Stomach smooth muscle (tissue), 2 donors: ENCODE measurements around the gene UBXN6.

ENCODE experiments used
- H3K27ac ChIP-seq: one replicate; pipeline ENCODE4 v1.7.0; 2013; ENCODE audit warnings: mild to moderate bottlenecking, low read length, inconsistent platforms
- H3K27me3 ChIP-seq, 2 donors: one replicate each; pipeline ENCODE4 v1.7.0; 2013; ENCODE audit warnings: low read length in 2 of 2; ENCODE audit not compliant: insufficient read depth in 2 of 2, control insufficient read depth in 1 of 2
- H3K36me3 ChIP-seq, 2 donors: one replicate each; pipeline ENCODE4 v1.7.0; 2013; ENCODE audit warnings: low read length in 2 of 2; ENCODE audit not compliant: control insufficient read depth in 2 of 2, insufficient read depth in 2 of 2
- H3K4me1 ChIP-seq: one replicate; pipeline ENCODE4 v1.7.0; 2013; ENCODE audit warnings: low read length; ENCODE audit not compliant: control insufficient read depth, insufficient read depth
- H3K4me3 ChIP-seq, 2 donors: one replicate each; pipeline ENCODE4 v1.7.0; 2013; ENCODE audit warnings: low read length in 2 of 2
- H3K9ac ChIP-seq, 2 donors: one replicate each; pipeline ENCODE4 v1.7.0; 2013; ENCODE audit warnings: low read length in 2 of 2, mild to moderate bottlenecking in 1 of 2
- H3K9me3 ChIP-seq, 2 donors: one replicate each; pipeline ENCODE4 v1.7.0; 2013; ENCODE audit warnings: low read length in 2 of 2; ENCODE audit not compliant: control insufficient read depth in 2 of 2
- donor health status: healthy.
- donor health status: Pancreatic carcinoma.

UBXN6 gene

GRCh38 chr19:4473763-4474513 lies 16.3 kb upstream of the UBXN6 start:
- Histone ChIP-seq H3K27me3 (no peaks in the 10 kb centered on the region), H3K4me3 (peak overlapping the region; percentile 4 to 54), H3K9ac (peak overlapping the region in 1 of 2 donors; percentile 53), H3K27ac (no peak overlapping the region), H3K9me3 (no peaks in the 10 kb centered on the region), H3K36me3 (peaks cover 14% of the 10 kb centered on the region in 2 donors), H3K4me1 (peaks cover 30% of the 10 kb centered on the region)

DNA sequence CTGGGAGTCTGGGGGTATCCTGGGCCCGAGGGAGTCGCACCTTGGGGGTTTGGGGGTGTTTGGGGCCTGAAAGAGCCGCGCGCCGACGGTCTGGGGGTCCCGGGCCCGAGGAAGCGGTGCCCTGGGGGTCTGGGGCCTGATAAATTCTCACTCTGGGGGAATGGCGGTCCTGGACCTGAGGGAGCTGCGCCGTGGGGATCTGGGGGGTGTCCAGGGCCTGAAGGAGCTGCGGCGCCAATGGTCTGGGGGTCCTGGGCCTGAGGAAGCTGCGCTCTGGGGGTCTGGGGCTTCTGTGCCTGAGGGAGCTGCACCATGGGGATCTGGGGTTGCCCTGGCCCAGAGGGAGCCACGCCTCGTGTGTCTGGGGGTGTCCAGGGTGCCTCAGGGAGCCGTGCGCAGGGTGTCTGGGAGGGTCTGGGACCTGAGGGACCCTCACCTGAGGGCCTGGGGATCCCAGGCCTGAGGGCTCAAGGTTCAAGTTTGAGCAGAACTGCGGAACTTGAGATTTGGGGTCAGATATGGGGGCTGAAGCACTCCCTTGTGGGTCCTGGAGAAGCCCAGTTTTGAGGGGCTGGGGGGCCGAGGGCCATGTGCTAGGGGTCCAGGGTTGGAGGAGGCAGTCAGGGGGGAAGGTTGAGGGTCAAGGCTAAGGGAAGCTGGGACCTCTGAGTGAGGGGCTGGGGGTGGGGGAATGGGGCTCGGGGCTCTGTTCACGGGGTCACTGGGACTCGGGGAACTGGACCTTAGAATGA lies 15.6 kb upstream of the UBXN6 start:
- no peak overlapping the region for H3K27ac ChIP-seq
- H3K36me3 ChIP-seq: peaks cover 12 to 14% of the 10 kb centered on the region in 2 donors
- peak overlapping the region; percentile 68 to 78 for H3K9ac ChIP-seq
- H3K9me3 ChIP-seq: no peaks in the 10 kb centered on the region
- peaks cover 30% of the 10 kb centered on the region for H3K4me1 ChIP-seq
- H3K27me3 ChIP-seq: no peaks in the 10 kb centered on the region
- peak overlapping the region; percentile 62 to 80 for H3K4me3 ChIP-seq

GRCh38 chr19:4472174-4472974 lies 14.8 kb upstream of the UBXN6 start, which contains the start of gene HDGFL2:
TSS of gene HDGFL2 (plus strand) at chr19:4472297. CDS start at chr19:4472351, 54 bp downstream.
- Histone ChIP-seq H3K4me3 (peak within 1 kb of the TSS; percentile 62 to 86), H3K4me1 (peaks cover 30% of the 10 kb centered on the region), H3K27ac (peak within 1 kb of the TSS; percentile 89), H3K9ac (peak within 1 kb of the TSS; percentile 73 to 81), H3K36me3 (peaks cover 10 to 11% of the 10 kb centered on the region in 2 donors), H3K9me3 (no peaks in the 10 kb centered on the region), H3K27me3 (no peaks in the 10 kb centered on the region)

DNA sequence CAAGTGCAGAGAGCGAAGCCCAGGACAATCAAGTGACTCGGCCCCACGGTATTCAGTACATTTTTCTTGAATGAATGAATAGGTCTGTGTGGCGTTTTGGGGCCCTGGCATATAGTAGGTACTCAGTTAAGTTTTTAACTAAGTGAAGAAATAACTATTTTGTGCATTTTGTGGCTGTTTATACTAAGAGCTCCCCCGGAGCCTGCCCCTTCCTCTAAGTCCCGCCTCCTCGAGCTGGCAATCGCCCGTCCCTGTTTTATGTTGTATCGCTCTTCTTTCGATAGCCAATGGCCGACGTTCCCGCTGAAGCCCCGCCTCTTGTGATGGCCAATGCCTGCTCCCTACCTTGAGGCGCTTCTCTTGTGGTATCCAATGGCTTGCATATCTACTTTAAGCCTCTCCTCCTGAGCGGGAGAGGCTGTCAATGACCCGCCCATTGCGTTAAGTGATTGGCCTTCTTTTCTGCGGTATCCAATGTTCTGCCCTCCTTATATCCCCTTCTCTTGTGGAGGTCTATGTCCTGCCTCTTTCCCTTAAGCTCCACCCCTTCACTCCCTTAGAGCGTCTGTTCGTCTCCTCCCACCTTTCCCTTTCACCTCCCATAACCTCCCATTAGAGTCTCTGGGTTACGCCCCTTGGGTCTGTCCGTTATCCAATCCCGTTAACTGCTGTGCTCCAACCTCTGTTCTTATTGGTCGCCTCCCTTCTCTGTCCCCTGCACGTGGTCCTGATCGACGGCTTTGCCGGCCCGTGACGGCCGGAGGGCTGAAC lies 14.0 kb upstream of the UBXN6 start:
- Histone ChIP-seq H3K27ac (peak overlapping the region; percentile 89), H3K4me3 (peak overlapping the region; percentile 57 to 86), H3K36me3 (peaks cover 3 to 4% of the 10 kb centered on the region in 2 donors), H3K4me1 (peaks cover 30% of the 10 kb centered on the region), H3K9ac (peak overlapping the region; percentile 73 to 81), H3K9me3 (no peaks in the 10 kb centered on the region), H3K27me3 (no peaks in the 10 kb centered on the region)

DNA sequence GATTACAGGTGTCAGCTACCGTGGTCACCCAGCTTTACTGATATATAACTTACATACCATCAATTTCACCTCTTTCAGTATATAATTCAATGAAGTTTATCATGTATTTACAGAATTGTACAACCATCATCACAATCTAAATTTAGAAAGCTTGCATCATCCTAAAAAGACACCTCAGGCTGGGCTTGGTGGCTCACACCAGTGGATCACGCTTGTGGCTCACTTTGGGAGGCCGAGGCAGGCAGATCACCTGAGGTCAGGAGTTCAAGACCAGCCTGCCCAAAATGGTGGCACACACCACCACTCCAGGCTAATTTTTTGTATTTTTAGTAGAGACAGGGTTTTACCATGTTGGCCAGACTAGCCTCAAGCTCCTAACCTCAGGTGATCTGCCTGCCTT lies 10.2 kb upstream of the UBXN6 start:
- Histone ChIP-seq H3K4me1 (peaks cover 6% of the 10 kb centered on the region), H3K9ac (no peak overlapping the region), H3K36me3 (no peaks in the 10 kb centered on the region), H3K27me3 (no peaks in the 10 kb centered on the region), H3K27ac (no peak overlapping the region), H3K9me3 (no peaks in the 10 kb centered on the region), H3K4me3 (no peak overlapping the region)

- no peak overlapping the region for H3K9ac ChIP-seq
- no peak overlapping the region for H3K27ac ChIP-seq
- H3K9me3 ChIP-seq: no peaks in the 10 kb centered on the region
- no peaks in the 10 kb centered on the region for H3K4me1 ChIP-seq
- H3K27me3 ChIP-seq: no peaks in the 10 kb centered on the region
- H3K36me3 ChIP-seq: no peaks in the 10 kb centered on the region
- no peak overlapping the region for H3K4me3 ChIP-seq
Measured at GRCh38 chr19:4464815-4465581, 7.4 kb upstream of the UBXN6 start.

DNA sequence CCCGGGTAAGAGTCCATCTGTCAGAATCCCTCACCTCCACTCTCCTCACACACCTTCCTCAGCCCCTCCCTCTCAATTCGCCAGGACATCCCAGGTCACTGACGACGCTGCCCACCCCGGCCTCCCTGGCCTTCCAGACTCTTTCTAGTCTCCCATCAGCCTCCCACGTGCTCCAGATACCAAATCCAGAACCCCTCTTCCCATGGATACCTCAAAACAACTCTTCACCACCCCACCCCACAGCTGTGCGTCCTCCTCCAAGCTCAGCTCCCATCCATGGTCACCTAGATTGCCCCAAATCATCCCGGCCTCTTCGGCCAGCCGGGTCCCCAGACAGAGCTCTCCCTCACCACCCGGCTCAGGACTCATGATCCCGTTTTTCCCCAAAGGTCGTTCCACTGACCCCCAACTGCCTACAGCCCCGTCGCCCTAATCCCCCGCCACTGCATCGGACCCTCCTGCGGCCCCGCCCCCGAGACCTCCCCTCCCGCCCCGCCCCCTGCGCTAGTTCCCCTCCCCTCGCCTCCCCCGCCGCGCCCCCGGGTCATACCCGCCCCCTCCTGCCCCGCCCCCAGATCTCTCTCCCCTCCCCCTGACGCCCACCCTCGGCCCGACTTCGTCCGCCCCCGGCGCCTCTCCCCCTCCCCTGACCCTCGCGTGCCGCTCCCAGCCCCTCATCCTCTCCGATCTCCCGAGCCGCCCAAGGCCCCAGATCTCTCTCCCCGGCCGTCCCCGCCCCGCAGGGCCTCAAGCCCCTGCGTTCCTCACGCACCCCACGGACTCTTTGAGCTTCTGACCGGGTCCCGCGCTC lies 546 bp downstream of the UBXN6 start:
- H3K9me3 ChIP-seq: no peaks in the 10 kb centered on the region
- peaks cover 15 to 17% of the 10 kb centered on the region in 2 donors for H3K36me3 ChIP-seq
- H3K4me1 ChIP-seq: peaks cover 26% of the 10 kb centered on the region
- peak overlapping the region; percentile 77 for H3K27ac ChIP-seq
- peak overlapping the region; percentile 77 to 80 for H3K9ac ChIP-seq
- no peaks in the 10 kb centered on the region for H3K27me3 ChIP-seq
- peak overlapping the region; percentile 82 to 84 for H3K4me3 ChIP-seq

DNA sequence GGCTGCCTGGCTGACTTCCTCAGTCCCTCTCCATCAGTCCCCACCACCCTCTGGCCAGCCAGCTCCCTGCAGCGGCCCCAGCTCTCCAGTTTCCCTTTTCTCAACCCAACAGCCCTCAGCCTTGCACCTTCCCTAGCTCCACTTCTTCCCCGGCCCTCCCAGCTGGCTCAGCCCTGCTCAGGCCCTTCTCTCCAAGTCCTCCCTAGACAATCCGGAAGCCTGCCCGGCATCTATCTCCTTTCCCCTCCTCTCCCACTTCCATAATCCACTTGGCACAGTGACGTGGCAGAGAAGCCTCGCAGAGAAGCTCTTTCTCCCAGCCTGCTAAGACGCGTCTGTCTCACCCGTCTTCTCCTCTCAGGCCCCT lies 1.1 kb downstream of the UBXN6 start:
- H3K27ac ChIP-seq: peak overlapping the region; percentile 77
- H3K4me1 ChIP-seq: peaks cover 26% of the 10 kb centered on the region
- H3K9ac ChIP-seq: peak overlapping the region; percentile 77 to 80
- H3K27me3 ChIP-seq: no peaks in the 10 kb centered on the region
- H3K4me3 ChIP-seq: peak overlapping the region; percentile 82 to 84
- peaks cover 19 to 21% of the 10 kb centered on the region in 2 donors for H3K36me3 ChIP-seq
- H3K9me3 ChIP-seq: no peaks in the 10 kb centered on the region
